Nephron (organoid): ENCODE results near the gene GABRG3.

Source experiments
- H3K27ac Mint-ChIP-seq, 3 experiments: 2 replicates each; pipeline ENCODE4 v1.8.0; 2020; ENCODE audit warnings: mixed read lengths in 3 of 3, mild to moderate bottlenecking in 2 of 3, moderate library complexity in 1 of 3
- H3K27me3 Mint-ChIP-seq: 2 replicates; pipeline ENCODE4 v1.8.0; 2021; ENCODE audit warnings: low read depth, mild to moderate bottlenecking, moderate library complexity, mixed read lengths
- H3K36me3 Mint-ChIP-seq: 2 replicates; pipeline ENCODE4 v1.8.0; 2020; ENCODE audit warnings: low read depth, mixed read lengths
- H3K4me1 Mint-ChIP-seq: 2 replicates; pipeline ENCODE4 v1.8.0; 2020; ENCODE audit warnings: mixed read lengths
- H3K4me3 Mint-ChIP-seq, 3 experiments: 2 replicates each; pipeline ENCODE4 v1.8.0; 2020; ENCODE audit warnings: mild to moderate bottlenecking in 3 of 3, mixed read lengths in 3 of 3, moderate library complexity in 2 of 3
- H3K9me3 Mint-ChIP-seq: 2 replicates; pipeline ENCODE4 v1.8.0; 2020; ENCODE audit warnings: mixed read lengths
- TF ChIP-seq, protein P1 (sequence below), 3 experiments: fragments of 200-600 bp; sonication (generic); IDR thresholded peaks; one replicate each; pipeline ENCODE4 v1.5.0; 2021; ENCODE audit warnings: antibody characterized with exemption in 3 of 3; ENCODE audit not compliant: unreplicated experiment in 3 of 3

The GABRG3 gene

GRCh38 chr15:27438403-27439375 lies 467.7 kb downstream of the GABRG3 start:
- Mint-ChIP-seq H3K27me3 (no peaks in the 10 kb centered on the region), H3K4me1 (peaks cover 14% of the 10 kb centered on the region), H3K9me3 (peaks cover 9% of the 10 kb centered on the region), H3K4me3 (peak overlapping the region in 1 of 3 experiments; percentile 16), H3K27ac (peak overlapping the region in 2 of 3 experiments; percentile 49 to 72), H3K36me3 (no peaks in the 10 kb centered on the region)
- TF ChIP-seq, protein P1, sequence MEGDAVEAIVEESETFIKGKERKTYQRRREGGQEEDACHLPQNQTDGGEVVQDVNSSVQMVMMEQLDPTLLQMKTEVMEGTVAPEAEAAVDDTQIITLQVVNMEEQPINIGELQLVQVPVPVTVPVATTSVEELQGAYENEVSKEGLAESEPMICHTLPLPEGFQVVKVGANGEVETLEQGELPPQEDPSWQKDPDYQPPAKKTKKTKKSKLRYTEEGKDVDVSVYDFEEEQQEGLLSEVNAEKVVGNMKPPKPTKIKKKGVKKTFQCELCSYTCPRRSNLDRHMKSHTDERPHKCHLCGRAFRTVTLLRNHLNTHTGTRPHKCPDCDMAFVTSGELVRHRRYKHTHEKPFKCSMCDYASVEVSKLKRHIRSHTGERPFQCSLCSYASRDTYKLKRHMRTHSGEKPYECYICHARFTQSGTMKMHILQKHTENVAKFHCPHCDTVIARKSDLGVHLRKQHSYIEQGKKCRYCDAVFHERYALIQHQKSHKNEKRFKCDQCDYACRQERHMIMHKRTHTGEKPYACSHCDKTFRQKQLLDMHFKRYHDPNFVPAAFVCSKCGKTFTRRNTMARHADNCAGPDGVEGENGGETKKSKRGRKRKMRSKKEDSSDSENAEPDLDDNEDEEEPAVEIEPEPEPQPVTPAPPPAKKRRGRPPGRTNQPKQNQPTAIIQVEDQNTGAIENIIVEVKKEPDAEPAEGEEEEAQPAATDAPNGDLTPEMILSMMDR (IDR thresholded peaks at IDR 0.05; ENCODE audit: unreplicated experiment in 3 of 3) = no peak

GRCh38 chr15:27441120-27441519 lies 470.1 kb downstream of the GABRG3 start:
- peaks cover 9% of the 10 kb centered on the region for H3K4me1 Mint-ChIP-seq
- H3K9me3 Mint-ChIP-seq = peaks cover 5% of the 10 kb centered on the region
- no peak overlapping the region for H3K4me3 Mint-ChIP-seq
- TF ChIP-seq, protein P1 (IDR thresholded peaks at IDR 0.05; ENCODE audit: unreplicated experiment in 3 of 3) = no peak
- no peaks in the 10 kb centered on the region for H3K27me3 Mint-ChIP-seq
- no peak overlapping the region for H3K27ac Mint-ChIP-seq
- H3K36me3 Mint-ChIP-seq = no peaks in the 10 kb centered on the region

DNA sequence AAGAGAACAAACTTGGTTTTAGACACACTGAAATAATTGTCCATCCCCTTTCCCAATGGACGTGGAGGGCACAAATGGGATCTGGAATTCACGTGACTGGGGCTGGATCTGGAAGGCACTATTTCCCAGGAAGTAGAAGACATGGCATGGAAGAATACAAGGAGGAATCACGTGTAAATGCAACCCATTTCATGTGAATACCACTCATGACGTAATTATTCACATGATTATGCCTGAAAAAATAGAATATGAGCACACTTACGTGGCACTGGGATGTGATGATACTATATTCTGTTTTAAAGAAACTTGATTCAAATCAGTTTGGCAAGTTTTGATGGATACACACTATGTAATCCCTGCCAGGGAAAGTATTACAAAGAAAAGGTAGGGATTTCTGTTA lies 477.3 kb downstream of the GABRG3 start:
- H3K4me3 Mint-ChIP-seq = no peak overlapping the region
- no peaks in the 10 kb centered on the region for H3K36me3 Mint-ChIP-seq
- TF ChIP-seq, protein P1 (IDR thresholded peaks at IDR 0.05; ENCODE audit: unreplicated experiment in 3 of 3) = no peak
- no peak overlapping the region for H3K27ac Mint-ChIP-seq
- H3K27me3 Mint-ChIP-seq = no peaks in the 10 kb centered on the region
- H3K9me3 Mint-ChIP-seq = peaks cover 8% of the 10 kb centered on the region
- H3K4me1 Mint-ChIP-seq = peaks cover 12% of the 10 kb centered on the region

DNA sequence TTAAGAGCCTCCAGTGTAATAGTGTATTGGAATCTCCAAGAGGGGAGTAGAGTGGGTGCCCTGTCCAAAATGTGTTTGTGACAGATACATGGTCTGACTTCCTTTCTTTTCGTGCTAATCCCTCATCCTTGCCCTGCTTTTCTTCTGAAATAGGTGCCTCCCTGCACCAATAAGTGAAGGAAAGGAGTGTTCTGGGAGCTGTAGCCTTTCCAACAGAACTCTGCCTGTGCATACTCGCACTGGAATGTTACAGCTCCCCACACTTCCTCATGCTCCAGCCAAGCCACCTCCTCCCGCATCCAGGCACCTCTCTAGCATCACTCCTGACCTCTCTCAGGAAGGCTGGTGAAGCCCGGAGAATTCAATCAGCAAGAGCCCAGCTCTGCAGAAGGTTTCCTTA lies 478.0 kb downstream of the GABRG3 start:
- Mint-ChIP-seq H3K4me3 (no peak overlapping the region), H3K9me3 (peaks cover 8% of the 10 kb centered on the region), H3K36me3 (no peaks in the 10 kb centered on the region), H3K27me3 (no peaks in the 10 kb centered on the region), H3K4me1 (peaks cover 12% of the 10 kb centered on the region), H3K27ac (peak overlapping the region; percentile 57 to 80 (median 60))
- TF ChIP-seq, protein P1 (IDR thresholded peaks at IDR 0.05; ENCODE audit: unreplicated experiment in 3 of 3) = no peak

DNA sequence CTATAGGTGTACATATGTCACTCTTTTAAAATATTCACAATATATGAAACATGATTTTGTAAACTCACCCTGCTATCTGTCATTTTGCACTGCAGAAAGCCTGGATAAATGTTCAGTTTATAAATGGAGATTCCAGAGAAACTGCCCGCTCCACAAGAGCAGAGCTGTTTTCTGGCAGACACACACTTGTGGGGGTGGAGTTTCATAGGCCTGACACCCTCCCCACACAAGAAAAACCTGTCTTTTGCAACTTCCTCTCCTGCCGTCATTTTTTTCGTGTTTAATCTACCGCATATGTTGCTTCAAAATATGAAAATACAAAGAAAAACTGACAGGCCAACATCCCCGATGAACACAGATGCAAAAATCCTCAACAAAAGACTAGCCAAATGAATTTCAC lies 479.0 kb downstream of the GABRG3 start:
- no peaks in the 10 kb centered on the region for H3K36me3 Mint-ChIP-seq
- no peak overlapping the region for H3K4me3 Mint-ChIP-seq
- TF ChIP-seq, protein P1 (IDR thresholded peaks at IDR 0.05; ENCODE audit: unreplicated experiment in 3 of 3) = no peak
- peaks cover 12% of the 10 kb centered on the region for H3K4me1 Mint-ChIP-seq
- H3K9me3 Mint-ChIP-seq = peaks cover 8% of the 10 kb centered on the region
- peak overlapping the region in 1 of 3 experiments; percentile 5 for H3K27ac Mint-ChIP-seq
- H3K27me3 Mint-ChIP-seq = no peaks in the 10 kb centered on the region
